Brain pericyte (primary cell): ENCODE results near the gene TMA7.
"Not testable (repeated sequence)": the region's sequence is repeated elsewhere in the genome, so short reads cannot be mapped to it uniquely, and the experiment has no call there.

Experiments
- DNase-seq: peaks from one replicate; pipeline ENCODE4 v3.0.0-alpha.2; 2012; ENCODE audit warnings: low read depth, low spot score

Gene TMA7

DNA sequence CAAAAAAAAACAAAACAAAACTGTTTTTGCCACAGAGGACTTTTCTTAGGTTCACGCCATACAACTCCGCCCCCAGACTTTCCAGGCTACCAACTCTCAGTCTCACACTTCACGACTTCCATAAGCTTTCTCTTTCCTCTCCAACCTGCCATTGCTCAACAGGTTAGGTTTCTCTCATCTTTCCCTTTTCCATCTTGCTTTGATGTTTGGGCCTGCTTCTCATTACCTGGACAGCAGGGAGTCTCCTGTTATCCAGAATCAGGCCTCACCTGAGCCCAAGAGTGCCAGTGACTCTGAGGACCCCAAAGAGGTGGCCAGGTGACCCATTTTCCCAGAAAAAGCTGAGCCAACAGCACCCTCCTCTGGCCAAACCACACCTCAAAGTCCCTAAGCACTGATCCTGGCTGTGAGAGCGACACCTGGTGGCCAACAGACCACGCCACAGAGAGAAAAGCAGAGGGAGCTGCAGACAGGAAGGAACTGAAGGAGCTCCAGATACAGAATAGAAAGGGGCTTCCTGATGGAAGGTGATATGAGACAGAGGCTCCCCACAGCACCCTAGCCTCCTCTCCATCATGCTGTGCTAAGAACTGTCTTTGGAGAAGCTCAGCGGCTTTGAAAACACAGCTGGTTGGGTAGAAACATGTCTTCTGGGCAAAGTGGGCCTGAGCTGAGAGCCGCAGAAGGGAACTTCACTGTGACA lies 4.1 kb upstream of the TMA7 start:
- peak; percentile 45 for DNase-seq

DNA sequence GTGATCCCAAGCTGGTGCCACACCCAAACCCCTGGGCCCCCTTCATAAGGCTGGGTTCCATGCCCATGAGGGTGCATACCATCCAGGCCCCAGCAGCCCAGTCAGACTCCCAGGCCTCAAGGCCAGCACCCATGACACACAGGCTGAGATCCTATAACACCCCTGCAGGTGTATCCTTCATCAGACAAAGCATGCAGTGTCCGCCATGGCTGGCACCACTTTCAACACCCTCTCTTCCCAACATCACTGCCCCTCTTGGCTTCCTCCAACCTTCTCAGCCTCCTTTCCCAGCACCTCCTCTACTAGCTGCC lies 3.6 kb upstream of the TMA7 start:
- no peak for DNase-seq

DNA sequence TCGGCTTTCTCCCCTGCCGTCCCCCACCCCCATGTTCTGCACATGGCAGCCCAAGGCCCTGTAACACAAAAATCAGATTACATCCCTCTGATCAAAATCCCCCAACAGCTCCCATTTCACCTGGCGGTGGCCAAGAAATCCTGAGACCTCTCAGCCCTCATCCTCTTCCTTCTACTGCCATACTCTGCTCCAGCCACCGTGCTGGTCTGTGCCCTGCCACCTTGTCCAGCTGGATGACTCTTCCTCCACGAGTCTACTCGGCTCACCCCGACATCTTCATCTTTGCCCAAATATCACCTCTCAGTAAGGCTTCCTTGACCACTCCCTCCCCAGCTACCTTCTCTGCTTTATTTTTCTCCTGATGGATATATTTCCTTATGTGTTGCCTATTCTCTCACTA lies 3.2 kb upstream of the TMA7 start:
- DNase-seq: no peak

DNA sequence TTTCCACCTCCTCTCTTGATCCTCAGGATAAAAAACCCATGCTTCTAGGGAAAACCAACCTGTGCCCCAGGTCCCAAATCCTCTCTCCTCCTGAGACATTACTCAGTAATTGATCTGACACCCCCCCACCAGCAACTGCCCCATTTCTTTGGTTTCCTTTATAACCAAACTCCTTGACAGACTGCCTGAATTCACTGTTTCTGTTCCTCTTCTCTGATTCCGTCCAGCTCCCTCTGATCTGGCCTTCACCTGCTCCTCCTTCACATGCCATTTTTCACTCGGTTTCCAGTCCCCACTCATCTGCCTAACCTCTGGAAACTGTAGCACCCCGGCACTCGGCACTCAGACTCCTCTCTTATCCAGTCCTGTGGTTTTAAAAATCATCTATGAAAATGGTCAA lies 2.2 kb upstream of the TMA7 start:
- no peak for DNase-seq

DNA sequence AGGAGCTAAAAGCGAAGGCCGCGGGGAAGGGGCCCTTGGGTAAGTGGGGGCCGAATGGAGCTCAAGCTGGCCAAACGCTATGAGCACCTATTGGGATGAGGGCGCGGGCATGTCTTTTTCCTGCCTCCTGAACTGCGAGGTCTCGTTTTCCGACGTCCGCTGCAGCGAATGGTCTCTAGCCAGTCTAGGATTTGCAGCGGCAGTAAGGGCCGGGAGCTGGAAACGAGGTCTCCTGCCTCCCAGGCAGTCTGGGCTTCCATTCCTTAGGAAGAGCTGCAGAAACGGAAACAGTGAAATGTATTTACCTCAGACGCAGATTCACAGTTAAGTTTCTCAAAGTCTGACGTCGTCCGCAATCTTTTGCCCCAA lies 517 bp downstream of the TMA7 start:
- no peak for DNase-seq

DNA sequence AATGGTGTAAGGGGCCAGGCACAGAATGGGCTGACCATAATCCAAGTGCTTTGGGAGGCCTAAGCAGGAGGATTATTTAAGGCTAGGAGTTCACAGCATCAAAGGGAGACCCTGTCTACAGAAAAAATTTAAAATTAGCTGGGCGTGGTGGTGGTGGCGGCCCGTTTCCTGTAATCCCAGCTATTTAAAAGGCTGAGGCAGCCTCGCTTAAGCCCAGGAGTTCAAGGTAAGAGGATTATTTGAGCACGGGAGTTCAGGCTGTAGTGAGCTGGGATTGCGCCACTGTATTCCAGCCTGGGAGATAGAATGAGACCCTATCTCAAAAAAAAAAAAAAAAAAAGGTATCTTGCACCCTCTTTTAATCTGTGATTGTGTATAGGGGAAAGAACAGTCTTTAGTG lies 1.9 kb downstream of the TMA7 start:
- DNase-seq: no peak

DNA sequence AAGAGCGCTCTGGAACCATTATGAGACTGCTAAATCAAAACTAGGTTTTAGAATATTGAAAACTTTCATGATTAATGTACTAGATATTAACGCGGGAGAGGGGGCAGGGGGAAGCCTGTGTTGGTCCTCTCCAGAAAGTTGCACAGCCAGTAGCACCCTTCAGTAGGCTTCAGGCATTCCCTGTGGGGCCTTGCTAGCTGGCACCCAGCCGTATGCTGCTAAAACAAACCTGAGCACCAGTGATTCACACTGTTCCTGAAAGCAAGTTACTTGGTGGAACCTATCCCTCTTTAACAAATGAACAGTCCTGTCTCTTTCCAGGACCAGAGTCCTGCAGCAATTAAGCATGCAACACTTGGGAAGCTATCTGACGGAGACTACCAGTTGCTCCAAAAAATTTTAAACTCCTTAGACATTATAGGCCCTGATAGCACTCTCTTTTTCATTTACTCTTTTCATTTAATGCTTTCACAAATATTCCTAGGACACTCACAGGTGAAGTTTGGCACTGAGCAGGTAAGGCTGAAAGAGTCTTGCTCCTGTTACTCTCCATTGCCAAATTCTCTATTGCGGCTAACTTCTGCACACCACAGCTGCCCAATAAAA lies 5.3 kb downstream of the TMA7 start:
- DNase-seq: no peak

DNA sequence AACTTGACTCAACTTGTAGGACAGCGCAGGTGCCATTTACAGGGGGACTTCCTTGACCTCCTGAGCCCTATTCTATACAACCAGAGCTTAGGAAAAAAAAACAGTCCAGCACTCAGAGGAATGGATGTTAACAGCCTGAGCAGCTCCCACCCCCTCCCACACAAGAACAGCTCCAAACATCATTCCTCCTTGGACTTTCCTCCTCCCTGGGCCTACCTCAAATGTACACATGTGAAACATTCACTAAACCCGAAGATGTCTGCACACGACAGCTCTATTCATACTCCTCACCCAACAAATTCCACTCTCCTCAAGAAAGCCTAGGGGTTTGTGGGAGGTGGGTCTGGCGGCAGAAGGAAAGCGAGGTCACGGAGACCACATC lies 6.0 kb downstream of the TMA7 start:
- DNase-seq: no peak

DNA sequence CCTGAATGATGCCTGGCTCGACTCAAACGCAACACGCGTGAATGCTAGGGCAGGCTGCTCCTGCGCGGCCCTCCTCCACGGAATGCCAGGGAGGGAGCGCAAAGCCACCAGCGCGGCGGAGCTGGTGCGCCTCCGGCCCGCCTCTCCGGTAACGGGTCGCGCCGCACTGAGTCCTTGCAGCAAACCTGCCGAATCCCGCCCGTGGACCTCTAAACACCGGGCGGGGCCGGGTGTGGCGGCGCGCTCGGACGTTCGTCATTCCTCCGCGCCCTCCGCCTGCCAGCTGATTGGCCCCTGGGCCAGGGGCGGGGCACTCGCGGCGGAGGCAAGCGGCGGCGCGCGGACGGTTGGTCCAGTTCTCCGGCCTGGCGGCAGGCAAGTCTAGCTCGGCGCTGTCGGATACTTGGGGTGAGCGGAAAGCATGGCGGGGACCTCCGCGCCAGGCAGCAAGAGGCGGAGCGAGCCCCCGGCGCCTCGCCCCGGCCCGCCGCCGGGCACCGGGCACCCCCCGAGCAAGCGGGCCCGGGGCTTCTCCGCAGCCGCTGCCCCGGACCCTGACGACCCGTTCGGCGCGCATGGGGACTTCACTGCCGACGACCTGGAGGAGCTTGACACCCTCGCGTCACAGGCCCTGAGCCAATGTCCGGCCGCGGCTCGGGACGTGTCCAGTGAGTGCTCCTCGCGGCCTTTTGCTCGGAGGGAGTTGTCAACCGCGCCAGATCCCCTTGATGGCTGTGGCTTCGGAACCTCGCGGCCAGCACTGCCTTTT lies 6.6 kb downstream of the TMA7 start, which contains the start of gene ATRIP:
TSS of gene ATRIP (plus strand) at position 313 of the 769 bp plus-strand sequence. CDS start at position 422, 109 bp downstream.
- DNase-seq: peak; percentile 54

DNA sequence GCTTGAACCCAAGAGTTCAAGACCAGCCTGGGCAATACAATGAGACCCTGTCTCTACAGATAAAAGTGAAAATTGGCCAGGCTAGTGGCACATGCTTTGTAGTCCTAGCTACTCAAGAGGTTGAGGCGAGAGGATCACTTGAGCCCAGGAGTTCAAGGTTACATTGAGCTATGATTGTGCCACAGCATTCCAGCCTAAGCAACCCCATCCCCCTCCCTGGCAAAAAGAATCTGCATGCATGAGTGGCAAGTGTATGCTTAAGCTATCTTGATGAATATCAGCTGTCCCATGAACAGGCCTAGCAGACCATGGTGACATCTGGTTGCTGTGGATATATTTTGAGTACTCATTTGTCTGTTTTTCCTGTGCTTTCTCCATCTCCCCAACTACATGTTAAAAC lies 11.2 kb downstream of the TMA7 start:
- no peak for DNase-seq

DNA sequence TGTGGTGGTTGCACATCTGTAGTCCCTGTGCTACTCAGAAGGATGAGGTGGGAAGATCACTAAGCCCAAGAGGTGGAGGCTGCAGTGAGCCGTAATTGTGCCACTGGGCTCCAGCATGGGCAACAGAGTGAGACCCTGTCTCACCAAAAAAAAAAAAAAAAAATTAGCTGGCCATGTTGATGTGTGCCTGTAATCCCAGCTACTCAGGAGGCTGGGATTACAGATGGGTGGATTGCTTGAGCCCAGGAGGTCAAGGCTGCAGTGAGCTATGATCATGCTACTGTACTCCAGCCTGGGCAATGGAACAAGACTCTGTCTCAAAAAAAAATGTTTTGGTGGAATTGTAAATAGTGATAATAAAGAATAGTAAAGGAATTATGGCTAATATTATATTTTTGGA lies 16.4 kb downstream of the TMA7 start:
- no peak for DNase-seq

DNA sequence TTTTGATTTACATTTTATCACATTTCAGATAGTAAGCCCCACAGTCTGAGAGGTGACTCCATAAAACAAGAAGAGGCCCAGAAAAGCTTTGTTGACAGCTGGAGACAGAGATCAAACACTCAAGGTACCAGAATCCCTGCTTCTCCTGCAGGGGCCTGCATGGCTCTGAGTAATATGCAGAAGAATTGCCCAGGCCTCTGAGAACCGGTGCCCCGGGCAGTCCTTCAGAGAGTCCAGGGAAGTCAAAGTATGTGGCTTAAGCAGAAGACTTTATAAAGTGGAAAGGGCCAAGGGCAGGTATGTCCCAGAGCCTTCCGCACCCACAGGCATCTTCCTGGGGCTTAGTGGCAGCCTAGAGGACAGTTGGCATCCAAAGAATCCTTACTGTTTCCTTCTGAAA lies 19.3 kb downstream of the TMA7 start:
- no peak for DNase-seq

DNA sequence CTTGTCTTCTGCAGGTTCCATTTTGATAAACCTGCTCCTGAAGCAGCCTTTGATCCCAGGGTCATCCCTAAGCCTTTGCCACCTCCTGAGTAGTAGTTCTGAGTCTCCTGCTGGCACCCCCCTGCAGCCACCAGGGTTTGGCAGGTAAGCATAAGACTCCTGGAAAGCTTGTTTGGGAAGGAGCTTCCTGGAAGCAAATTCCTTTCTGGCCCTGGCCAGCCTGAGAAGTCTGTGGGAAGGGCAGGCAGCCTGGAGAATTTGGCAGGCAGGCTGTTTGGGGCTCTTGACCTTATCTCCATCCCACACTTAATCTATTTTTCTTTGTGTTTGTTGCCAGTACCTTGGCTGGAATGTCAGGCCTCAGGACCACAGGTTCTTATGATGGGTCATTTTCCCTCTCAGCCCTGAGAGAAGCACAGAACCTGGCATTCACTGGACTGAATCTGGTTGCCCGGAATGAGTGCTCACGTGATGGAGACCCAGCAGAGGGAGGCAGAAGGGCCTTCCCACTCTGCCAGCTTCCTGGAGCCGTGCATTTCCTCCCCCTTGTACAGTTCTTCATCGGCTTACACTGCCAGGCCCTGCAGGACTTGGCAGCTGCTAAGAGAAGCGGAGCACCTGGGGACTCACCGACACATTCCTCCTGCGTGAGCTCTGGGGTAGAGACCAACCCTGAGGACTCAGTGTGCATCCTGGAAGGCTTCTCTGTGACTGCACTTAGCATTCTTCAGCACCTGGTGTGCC lies 19.9 kb downstream of the TMA7 start:
- no peak for DNase-seq

DNA sequence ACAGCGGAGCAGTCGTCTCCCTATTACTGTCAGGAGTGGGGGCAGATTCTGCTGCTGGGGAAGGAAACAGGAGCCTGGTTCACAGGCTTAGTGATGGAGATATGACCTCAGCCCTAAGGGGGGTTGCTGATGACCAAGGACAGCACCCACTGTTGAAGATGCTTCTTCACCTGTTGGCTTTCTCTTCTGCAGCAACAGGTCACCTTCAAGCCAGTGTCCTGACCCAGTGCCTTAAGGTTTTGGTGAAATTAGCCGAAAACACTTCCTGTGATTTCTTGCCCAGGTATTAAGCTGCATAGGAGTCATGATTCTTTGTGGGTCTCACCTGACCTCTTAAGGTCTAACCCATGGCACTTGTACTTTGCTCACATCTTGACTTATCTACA lies 20.5 kb downstream of the TMA7 start:
- no peak for DNase-seq

DNA sequence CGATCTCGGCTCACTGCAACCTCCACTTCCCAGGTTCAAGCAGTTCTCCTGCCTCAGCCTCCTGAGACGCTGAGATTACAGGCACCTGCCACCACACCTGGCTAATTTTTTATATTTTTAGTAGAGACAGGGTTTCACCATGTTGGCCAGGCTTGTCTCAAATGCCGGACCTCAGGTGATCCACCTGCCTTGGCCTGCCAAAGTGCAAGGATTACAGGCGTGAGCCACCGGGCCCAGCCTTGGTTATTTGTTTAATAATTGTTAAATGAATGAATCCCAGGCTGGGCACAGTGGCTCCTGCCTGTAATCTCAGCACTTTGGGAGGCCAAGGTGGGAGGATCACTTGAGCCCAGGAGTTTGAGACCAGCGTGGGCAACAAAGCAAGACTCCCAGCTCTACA lies 21.7 kb downstream of the TMA7 start:
- not testable (repeated sequence) for DNase-seq

DNA sequence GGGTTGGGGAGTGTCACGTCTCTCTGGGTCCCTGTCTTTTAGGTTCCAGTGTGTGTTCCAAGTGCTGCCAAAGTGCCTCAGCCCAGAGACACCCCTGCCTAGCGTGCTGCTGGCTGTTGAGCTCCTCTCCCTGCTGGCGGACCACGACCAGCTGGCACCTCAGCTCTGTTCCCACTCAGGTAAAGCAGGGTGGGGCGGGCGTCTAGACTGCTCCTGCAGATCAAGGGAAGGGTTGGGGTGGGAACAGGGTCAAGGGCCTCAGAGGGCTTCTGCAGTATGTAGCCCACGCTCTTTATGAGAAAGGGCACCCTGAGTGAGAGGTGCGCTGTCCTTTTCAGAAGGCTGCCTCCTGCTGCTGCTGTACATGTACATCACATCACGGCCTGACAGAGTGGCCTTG lies 23.6 kb downstream of the TMA7 start:
- DNase-seq: no peak

DNA sequence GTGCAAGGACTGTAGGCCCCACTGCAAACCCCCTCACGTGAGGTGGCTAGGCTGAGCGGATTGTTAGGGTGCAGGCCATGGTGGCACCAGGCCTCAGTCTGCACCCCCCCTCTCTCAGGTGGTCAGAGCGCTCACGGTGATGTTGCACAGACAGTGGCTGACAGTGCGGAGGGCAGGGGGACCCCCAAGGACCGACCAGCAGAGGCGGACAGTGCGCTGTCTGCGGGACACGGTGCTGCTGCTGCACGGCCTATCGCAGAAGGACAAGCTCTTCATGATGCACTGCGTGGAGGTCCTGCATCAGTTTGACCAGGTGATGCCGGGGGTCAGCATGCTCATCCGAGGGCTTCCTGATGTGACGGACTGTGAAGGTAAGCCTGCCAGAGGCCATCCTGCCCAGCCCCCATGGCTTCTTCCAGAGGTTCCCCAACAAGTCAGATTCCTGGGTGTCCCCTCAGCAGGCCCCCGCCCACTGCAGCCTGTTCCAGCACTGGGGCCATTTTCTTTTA lies 24.7 kb downstream of the TMA7 start:
- DNase-seq: no peak

DNA sequence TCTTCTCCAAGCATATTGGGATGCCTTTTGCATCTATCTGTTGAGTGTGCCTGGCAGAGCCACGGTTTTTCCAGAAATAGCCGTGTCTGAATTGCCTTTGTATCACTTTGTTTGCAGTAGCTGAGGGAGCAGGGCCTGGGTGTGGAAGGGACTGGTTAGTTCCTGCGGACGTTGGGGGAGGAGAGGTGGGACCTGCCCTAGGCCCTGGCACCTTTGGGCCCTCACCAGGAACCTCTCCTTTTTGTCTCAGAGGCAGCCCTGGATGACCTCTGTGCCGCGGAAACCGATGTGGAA lies 25.1 kb downstream of the TMA7 start:
- DNase-seq: no peak

DNA sequence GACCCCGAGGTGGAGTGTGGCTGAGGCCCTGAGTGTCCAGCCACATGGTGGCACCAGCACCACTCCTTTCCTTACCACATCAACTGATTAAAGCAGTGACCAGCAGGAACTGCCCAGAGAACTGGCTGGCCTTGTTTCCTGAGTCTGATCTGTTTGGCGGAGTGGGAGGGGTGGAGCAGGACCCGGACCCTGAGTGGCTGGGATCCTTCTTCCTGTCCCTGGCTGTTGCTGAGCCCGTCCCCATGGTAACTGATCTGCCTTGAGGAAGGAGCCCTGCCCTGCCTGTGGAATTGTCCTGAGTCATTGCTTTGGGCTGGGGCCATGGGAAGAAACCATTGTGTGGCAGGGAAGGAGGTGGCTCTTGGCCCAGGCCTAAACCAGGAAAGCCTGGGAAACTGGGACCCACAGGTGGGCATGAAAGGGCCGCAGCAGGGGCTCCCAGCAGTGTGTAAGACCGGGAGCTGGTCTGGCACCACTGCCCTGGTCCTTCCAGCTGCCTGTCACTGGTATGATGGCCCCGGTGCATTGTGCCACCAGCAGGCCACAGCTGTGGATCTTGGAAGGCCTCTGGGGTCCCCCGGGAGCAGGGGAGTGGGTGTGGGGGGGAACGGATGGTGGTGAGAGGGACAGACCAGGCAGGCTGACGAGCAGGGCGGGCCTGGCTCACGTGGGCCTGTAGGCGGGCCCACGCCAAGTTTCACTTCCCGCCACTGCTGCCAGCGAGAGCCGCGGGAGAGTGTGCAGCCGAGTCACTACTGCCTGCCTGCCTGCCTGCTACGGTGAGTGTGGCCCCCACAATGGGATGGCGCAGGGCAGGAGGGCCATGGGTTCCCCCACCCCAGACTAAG lies 25.7 kb downstream of the TMA7 start:
- DNase-seq: peak; percentile 96

DNA sequence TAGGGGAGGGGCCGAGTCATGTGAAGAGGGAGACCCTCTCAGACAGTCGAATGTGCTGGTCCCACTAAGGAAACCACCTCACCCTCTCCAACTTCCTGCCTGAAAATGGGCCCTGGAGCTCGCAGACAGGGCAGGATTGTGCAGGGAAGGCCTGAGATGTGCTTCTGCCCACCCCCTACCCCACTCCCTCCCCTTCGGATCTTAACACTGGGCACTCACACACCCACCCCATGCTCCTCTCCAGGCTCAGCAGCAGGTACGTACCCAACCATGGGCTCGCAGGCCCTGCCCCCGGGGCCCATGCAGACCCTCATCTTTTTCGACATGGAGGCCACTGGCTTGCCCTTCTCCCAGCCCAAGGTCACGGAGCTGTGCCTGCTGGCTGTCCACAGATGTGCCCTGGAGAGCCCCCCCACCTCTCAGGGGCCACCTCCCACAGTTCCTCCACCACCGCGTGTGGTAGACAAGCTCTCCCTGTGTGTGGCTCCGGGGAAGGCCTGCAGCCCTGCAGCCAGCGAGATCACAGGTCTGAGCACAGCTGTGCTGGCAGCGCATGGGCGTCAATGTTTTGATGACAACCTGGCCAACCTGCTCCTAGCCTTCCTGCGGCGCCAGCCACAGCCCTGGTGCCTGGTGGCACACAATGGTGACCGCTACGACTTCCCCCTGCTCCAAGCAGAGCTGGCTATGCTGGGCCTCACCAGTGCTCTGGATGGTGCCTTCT lies 26.5 kb downstream of the TMA7 start:
- DNase-seq: no peak

DNA sequence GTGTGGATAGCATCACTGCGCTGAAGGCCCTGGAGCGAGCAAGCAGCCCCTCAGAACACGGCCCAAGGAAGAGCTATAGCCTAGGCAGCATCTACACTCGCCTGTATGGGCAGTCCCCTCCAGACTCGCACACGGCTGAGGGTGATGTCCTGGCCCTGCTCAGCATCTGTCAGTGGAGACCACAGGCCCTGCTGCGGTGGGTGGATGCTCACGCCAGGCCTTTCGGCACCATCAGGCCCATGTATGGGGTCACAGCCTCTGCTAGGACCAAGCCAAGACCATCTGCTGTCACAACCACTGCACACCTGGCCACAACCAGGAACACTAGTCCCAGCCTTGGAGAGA lies 27.0 kb downstream of the TMA7 start:
- DNase-seq: no peak
